Muscle of arm (tissue), 12 donors: ENCODE measurements around the gene SPPL2B. TPM values are rescaled to one million over a fixed set of nuclear protein-coding genes. Genes with fewer than 3 reads are reported as not detected.
"Not testable (repeated sequence)": the region's sequence is repeated elsewhere in the genome, so short reads cannot be mapped to it uniquely, and the experiment has no call there.

Source experiments
- DNase-seq: peaks from one replicate; pipeline ENCODE4 v3.0.0-alpha.2; 2013
- polyA plus RNA-seq, 12 donors: library from polyadenylated mRNA; unstranded; fragments of 120-200 nt; gene quantifications; one replicate each; pipeline ENCODE4 v1.2.1, GENCODE V29; 2013; ENCODE audit not compliant: insufficient read length in 12 of 12

SPPL2B gene
- polyA plus RNA-seq, 12 donors, result 23.0 to 83.0 (median 35.4) TPM; not detected in 1

DNA sequence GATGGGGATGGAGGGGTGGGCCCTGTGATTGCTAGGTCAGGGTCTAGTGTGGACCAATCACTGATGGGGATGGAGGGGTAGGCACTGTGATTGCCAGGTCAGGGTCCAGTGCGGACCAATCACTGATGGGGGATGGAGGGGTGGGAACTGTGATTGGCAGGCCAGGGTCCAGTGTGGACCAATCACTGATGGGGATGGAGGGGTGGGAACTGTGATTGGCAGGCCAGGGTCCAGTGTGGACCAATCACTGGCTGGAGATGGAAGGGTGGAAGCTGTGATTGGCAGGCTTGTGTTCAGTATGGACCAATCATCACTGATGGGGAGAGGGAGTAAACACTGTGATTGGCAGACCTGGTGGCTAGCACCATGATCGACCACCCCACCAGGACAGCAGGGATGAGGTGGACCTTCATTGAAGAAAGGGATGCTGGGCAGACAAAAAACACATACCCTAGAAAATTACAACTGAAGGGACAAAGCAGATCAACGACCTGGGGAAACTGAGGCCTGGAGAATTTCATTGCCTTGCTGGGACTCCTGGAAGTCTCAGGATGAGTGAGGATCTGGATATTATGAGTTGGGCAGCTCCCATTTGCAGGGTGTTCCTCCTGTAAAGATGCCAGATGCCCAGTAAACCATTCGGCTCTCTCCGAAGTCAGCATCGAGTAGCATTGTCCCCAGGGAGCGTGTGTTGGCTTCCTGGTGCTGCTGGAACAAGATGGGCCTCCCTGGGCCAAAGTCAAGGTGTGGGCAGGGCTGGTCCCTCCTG lies 47.1 kb downstream of the SPPL2B start:
- DNase-seq, result no peak

- DNase-seq, result no peak
Measured at GRCh38 chr19:2376784-2377519, 48.5 kb downstream of the SPPL2B start.

- DNase-seq, result no peak
Measured at GRCh38 chr19:2380567-2380966, 52.1 kb downstream of the SPPL2B start.

DNA sequence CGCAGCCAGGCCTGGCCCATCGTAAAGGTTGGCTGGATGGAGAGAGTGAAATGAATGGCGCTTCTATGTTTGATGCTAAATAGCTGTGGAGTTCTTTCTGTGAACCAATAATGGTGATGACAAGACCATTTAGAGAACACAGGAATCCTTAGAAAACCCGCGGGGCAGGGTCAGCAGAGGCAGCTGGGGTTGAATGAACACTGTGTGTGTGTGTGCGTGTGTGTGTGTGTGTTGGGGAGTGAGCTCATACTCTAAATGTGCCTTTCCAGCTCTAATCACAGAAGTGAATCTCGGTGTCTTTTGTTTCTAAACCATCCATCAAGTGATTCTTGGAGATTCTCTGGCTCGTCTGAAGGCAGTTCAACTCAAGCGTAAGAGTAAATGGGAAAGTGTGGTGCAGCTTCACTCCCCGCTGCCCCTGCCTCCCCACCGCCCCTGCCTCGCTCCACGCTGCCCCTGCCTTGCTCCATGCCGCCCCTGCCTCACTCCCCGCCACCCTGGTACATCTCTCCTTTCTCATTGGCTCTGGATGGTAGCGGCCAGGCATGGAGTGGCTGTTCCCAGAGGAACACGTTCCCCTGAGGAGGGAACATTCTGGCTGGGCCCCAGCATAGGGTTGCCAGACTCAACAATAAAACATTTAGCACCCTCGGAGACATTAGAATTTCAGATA lies 52.8 kb downstream of the SPPL2B start:
- DNase-seq, result no peak

- DNase-seq, result no peak
Measured at GRCh38 chr19:2382530-2383222, 54.2 kb downstream of the SPPL2B start.

GRCh38 chr19:2385053-2385721 lies 56.7 kb downstream of the SPPL2B start:
- no peak for DNase-seq

- DNase-seq, result no peak
Measured at GRCh38 chr19:2387367-2388288, 59.1 kb downstream of the SPPL2B start.

GRCh38 chr19:2389594-2389993 lies 61.1 kb downstream of the SPPL2B start:
- no peak for DNase-seq

- peak; percentile 61 for DNase-seq
Measured at GRCh38 chr19:2391118-2391725, 62.7 kb downstream of the SPPL2B start.

- no peak for DNase-seq
Measured at GRCh38 chr19:2392366-2392765, 63.9 kb downstream of the SPPL2B start.

- not testable (repeated sequence) for DNase-seq
Measured at GRCh38 chr19:2392899-2393298, 64.4 kb downstream of the SPPL2B start.

- DNase-seq, result no peak
Measured at GRCh38 chr19:2394054-2394441, 65.6 kb downstream of the SPPL2B start.

- DNase-seq, result no peak
Measured at GRCh38 chr19:2394442-2395292, 66.2 kb downstream of the SPPL2B start.

DNA sequence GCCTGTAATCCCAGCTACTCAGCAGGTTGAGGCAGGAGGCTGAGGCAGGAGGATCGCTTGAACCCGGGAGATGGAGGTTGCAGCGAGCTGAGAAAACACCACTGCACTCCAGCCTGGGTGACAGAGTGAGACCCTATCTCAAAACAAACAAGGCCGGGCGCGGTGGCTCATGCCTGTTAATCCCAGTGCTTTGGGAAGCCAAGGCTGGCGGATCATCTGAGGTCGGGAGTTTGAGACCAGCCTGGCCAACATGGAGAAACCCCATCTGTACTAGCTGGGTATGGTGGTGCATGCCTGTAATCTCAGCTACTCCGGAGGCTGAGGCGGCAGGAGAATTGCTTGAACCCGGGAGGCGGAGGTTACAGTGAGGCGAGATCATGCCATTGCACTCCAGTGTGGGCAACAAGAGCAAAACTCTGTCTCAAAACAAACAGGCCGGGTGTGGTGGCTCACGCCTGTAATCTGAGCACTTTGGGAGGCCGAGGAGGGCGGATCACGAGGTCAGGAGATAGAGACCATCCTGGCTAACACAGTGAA lies 66.9 kb downstream of the SPPL2B start:
- DNase-seq, result not testable (repeated sequence)

GRCh38 chr19:2397173-2397572 lies 68.7 kb downstream of the SPPL2B start:
- not testable (repeated sequence) for DNase-seq

DNA sequence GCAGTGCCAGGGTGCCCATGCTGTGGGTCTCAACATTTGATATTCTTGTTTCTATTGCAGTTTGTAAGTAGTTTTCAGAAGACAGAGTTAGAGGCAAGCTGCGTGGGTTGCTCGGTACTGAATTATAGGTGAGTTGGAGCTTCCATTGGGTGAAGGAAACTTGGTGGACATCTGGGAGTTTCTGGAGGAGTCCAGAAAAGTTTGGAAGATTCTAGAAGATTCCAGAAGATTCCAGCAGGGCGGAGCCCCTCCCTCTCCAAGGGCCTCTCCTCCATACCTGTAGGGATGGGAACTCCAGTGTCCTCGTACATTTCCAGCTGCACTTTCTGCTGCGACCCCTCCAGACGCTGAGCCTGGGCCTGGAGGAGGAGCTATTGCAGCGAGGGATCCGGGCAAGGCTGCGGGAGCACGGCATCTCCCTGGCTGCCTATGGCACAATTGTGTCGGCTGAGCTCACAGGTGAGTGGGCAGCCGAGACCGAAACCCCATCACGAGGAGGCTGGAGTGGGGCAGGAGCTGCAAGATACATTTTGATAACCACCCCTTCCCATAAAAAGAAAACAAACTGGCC lies 70.3 kb downstream of the SPPL2B start:
- DNase-seq, result no peak

DNA sequence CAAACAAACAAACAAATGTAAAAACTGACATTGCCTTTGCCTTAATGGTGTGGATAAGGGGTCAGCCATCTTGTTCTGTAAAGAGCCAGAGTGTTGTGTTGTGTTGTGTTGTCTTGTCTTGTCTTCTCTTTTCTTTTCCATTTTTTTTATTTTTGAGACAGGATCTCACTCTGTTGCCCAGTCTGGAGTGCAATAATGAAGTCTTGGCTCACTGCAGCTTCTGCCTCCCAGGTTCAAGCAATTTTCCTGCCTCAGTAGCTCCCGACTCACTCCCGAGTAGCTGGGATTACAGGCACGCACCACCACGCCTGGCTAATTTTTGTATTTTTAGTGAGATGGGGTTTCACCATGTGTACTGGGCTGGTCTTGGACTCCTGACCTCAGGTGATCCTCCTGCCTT lies 71.1 kb downstream of the SPPL2B start:
- no peak for DNase-seq
